OCI-LY1 (cell line): Measurements from ENCODE around the gene EML6.

ENCODE experiments used
- H2AFZ ChIP-seq: fragments of 200-600 bp; sonication (generic), shearing (Covaris generic); 2 replicates; pipeline ENCODE4 v1.6.0; 2014; ENCODE audit warnings: antibody characterized with exemption, mild to moderate bottlenecking, low read length
- H3F3A ChIP-seq: fragments of 200-600 bp; sonication (generic), shearing (Covaris generic); 2 replicates; pipeline ENCODE4 v1.6.0; 2014; ENCODE audit warnings: mild to moderate bottlenecking, antibody characterized with exemption, low read length, moderate library complexity; ENCODE audit not compliant: insufficient read depth
- H3K27ac ChIP-seq: fragments of 200-600 bp; sonication (generic); 2 replicates; pipeline ENCODE4 v1.5.1; 2014; ENCODE audit warnings: low read length, mixed run types, mild to moderate bottlenecking, low read depth; ENCODE audit not compliant: poor library complexity, severe bottlenecking
- H3K27me3 ChIP-seq: fragments of 200-600 bp; sonication (generic); 2 replicates; pipeline ENCODE4 v1.6.0; 2014; ENCODE audit warnings: antibody characterized with exemption, mild to moderate bottlenecking, low read length, moderate library complexity; ENCODE audit not compliant: insufficient read depth
- H3K36me3 ChIP-seq: fragments of 200-600 bp; sonication (generic); 2 replicates; pipeline ENCODE4 v1.6.1; 2014; ENCODE audit warnings: mild to moderate bottlenecking, antibody characterized with exemption, low read length, moderate library complexity, mixed read lengths; ENCODE audit not compliant: insufficient read depth
- H3K4me1 ChIP-seq: fragments of 200-600 bp; sonication (generic); 2 replicates; pipeline ENCODE4 v1.5.1; 2014; ENCODE audit warnings: mild to moderate bottlenecking, low read length, moderate library complexity; ENCODE audit not compliant: insufficient read depth, severe bottlenecking
- H3K4me2 ChIP-seq: fragments of 200-600 bp; sonication (generic), shearing (Covaris generic); 2 replicates; pipeline ENCODE4 v1.6.1; 2014; ENCODE audit warnings: low read length
- H3K4me3 ChIP-seq: fragments of 200-600 bp; sonication (generic); 2 replicates; pipeline ENCODE4 v1.5.1; 2014; ENCODE audit warnings: low read length, low read depth, mild to moderate bottlenecking, mixed read lengths; ENCODE audit not compliant: poor library complexity, severe bottlenecking
- H3K79me2 ChIP-seq: fragments of 200-600 bp; shearing (Covaris generic); 2 replicates; pipeline ENCODE4 v1.6.1; 2016; ENCODE audit warnings: mixed run types, low read length, mixed read lengths; ENCODE audit not compliant: insufficient read depth
- H3K9ac ChIP-seq: fragments of 200-600 bp; sonication (generic), shearing (Covaris generic); 2 replicates; pipeline ENCODE4 v1.6.1; 2014; ENCODE audit warnings: mild to moderate bottlenecking, low read length, mixed read lengths
- H3K9me2 ChIP-seq: fragments of 200-600 bp; sonication (generic), shearing (Covaris generic); 2 replicates; pipeline ENCODE4 v1.6.1; 2014; ENCODE audit warnings: low read depth, mild to moderate bottlenecking, low read length, mixed read lengths
- H3K9me3 ChIP-seq: fragments of 200-600 bp; shearing (Covaris generic); 2 replicates; pipeline ENCODE4 v1.6.1; 2014; ENCODE audit warnings: low read length, mixed read lengths
- H4K20me1 ChIP-seq: fragments of 200-600 bp; sonication (generic), shearing (Covaris generic); 2 replicates; pipeline ENCODE4 v1.6.0; 2016; ENCODE audit warnings: mild to moderate bottlenecking, low read length; ENCODE audit not compliant: insufficient read depth
- EZH2 ChIP-seq: fragments of 200-600 bp; sonication (generic), shearing (Covaris generic); IDR thresholded peaks from 2 replicates; pipeline ENCODE4 v1.8.0; 2017; ENCODE audit warnings: borderline replicate concordance, mixed run types, mild to moderate bottlenecking, antibody characterized with exemption, low read length, moderate library complexity, mixed read lengths
- TF ChIP-seq, protein P1 (sequence below): fragments of 200-600 bp; sonication (generic), shearing (Covaris generic); IDR thresholded peaks from 2 replicates; pipeline ENCODE4 v1.5.1; 2017; ENCODE audit warnings: mild to moderate bottlenecking, antibody characterized with exemption, low read length, moderate library complexity, mixed read lengths

Gene EML6

DNA sequence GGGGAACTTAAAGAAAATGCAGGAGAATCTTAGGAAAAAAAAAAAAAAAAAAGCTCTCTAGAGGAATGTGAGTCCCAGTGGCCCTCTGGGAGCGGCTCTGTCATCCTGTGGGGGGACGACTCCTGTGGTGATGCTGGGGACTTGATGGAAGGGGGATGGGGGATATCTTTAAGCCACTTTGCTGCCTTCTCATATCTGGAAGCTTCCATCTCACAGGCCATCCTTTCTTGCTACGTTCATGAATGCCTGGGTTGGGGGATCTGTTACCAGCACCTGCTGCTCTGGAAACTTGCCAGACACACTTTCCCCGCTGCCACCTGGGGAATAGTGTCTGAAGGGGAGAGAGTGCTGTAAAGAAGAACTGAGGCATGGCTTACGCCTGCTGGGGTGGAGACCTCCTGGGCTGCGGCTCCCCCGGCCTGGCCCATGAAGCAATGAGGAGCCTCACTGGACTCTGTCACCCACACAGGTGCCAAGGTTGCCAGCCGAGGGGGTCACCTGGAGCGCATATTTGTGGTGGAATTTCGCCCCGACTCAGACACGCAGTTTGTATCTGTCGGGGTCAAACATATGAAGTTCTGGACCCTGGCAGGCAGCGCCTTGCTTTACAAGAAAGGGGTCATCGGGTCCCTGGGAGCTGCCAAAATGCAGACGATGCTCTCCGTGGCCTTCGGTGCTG lies 234.0 kb downstream of the EML6 start:
- no peak for TF ChIP-seq EZH2
- TF ChIP-seq, protein P1, sequence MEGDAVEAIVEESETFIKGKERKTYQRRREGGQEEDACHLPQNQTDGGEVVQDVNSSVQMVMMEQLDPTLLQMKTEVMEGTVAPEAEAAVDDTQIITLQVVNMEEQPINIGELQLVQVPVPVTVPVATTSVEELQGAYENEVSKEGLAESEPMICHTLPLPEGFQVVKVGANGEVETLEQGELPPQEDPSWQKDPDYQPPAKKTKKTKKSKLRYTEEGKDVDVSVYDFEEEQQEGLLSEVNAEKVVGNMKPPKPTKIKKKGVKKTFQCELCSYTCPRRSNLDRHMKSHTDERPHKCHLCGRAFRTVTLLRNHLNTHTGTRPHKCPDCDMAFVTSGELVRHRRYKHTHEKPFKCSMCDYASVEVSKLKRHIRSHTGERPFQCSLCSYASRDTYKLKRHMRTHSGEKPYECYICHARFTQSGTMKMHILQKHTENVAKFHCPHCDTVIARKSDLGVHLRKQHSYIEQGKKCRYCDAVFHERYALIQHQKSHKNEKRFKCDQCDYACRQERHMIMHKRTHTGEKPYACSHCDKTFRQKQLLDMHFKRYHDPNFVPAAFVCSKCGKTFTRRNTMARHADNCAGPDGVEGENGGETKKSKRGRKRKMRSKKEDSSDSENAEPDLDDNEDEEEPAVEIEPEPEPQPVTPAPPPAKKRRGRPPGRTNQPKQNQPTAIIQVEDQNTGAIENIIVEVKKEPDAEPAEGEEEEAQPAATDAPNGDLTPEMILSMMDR, result no peak
- H3K27ac ChIP-seq, result no peak overlapping the region
- no peaks in the 10 kb centered on the region for H3F3A ChIP-seq
- H3K4me2 ChIP-seq, result no peak overlapping the region
- no peaks in the 10 kb centered on the region for H3K27me3 ChIP-seq
- H3K79me2 ChIP-seq, result no peaks in the 10 kb centered on the region
- no peaks in the 10 kb centered on the region for H3K9me2 ChIP-seq
- no peaks in the 10 kb centered on the region for H3K9me3 ChIP-seq
- H3K9ac ChIP-seq, result no peak overlapping the region
- H4K20me1 ChIP-seq, result no peaks in the 10 kb centered on the region
- peaks cover 17% of the 10 kb centered on the region for H3K4me1 ChIP-seq
- H2AFZ ChIP-seq, result no peak overlapping the region
- peaks cover 89% of the 10 kb centered on the region for H3K36me3 ChIP-seq
- no peak overlapping the region for H3K4me3 ChIP-seq

GRCh38 chr2:54958717-54959371 lies 235.4 kb downstream of the EML6 start:
- Histone ChIP-seq H3K4me1 (peaks cover 17% of the 10 kb centered on the region), H3K9ac (no peak overlapping the region), H3F3A (no peaks in the 10 kb centered on the region), H3K27me3 (no peaks in the 10 kb centered on the region), H3K9me2 (no peaks in the 10 kb centered on the region), H4K20me1 (no peaks in the 10 kb centered on the region), H3K79me2 (no peaks in the 10 kb centered on the region), H3K27ac (peak overlapping the region; percentile 56), H3K4me2 (no peak overlapping the region), H3K9me3 (no peaks in the 10 kb centered on the region), H3K36me3 (peaks cover 88% of the 10 kb centered on the region), H3K4me3 (no peak overlapping the region), H2AFZ (no peak overlapping the region)
- TF ChIP-seq EZH2, result no peak
- TF ChIP-seq, protein P1, result no peak

DNA sequence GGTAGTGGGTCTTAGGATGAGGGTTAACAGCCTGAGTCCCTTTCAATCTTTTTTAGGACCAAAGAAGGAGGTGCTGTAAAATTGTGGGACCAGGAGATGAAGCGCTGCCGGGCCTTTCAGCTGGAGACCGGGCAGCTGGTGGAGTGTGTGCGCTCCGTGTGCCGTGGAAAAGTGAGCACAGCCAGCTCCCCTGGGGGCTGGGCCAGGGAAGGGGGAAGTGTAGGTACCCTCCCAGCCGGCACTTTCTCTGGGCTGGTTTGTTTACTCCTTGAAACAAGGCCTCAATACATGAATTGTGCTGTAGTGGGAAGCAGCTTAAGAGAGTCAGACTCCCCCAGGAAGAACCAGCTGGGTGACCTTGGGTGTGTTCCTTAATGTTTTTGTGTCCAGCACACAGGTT lies 236.7 kb downstream of the EML6 start:
- no peak for TF ChIP-seq EZH2
- TF ChIP-seq, protein P1, result no peak
- Histone ChIP-seq H3K27me3 (no peaks in the 10 kb centered on the region), H3K9me2 (no peaks in the 10 kb centered on the region), H3K79me2 (no peaks in the 10 kb centered on the region), H2AFZ (no peak overlapping the region), H3K4me1 (peaks cover 17% of the 10 kb centered on the region), H4K20me1 (no peaks in the 10 kb centered on the region), H3K9me3 (no peaks in the 10 kb centered on the region), H3K9ac (no peak overlapping the region), H3K4me2 (no peak overlapping the region), H3F3A (no peaks in the 10 kb centered on the region), H3K4me3 (no peak overlapping the region), H3K36me3 (peaks cover 88% of the 10 kb centered on the region), H3K27ac (no peak overlapping the region)
